Epithelial cell of esophagus (primary cell): ENCODE results near the gene STK38L.

ENCODE experiments used
- DNase-seq: peaks from one replicate; pipeline ENCODE4 v3.0.0; 2010; ENCODE audit warnings: low read depth
- H3K4me3 ChIP-seq: 2 replicates; pipeline ENCODE4 v1.5.1; 2011; ENCODE audit warnings: mild to moderate bottlenecking, low read length, control low read depth
- CTCF ChIP-seq: IDR thresholded peaks from 2 replicates; pipeline ENCODE4 v1.5.1; 2011; ENCODE audit warnings: low read depth, mild to moderate bottlenecking, low read length, control low read depth, inconsistent platforms; ENCODE audit not compliant: insufficient read depth; ENCODE audit errors: missing control alignments

Gene STK38L

GRCh38 chr12:27207615-27208413 is 36.3 kb upstream of the STK38L start:
- no peak for TF ChIP-seq CTCF
- H3K4me3 ChIP-seq, result no peak overlapping the region
- DNase-seq, result peak; percentile 64

- no peak overlapping the region for H3K4me3 ChIP-seq
- no peak for DNase-seq
- no peak for TF ChIP-seq CTCF
Measured at GRCh38 chr12:27208414-27208750, 35.7 kb upstream of the STK38L start.

- no peak for DNase-seq
Measured at GRCh38 chr12:27209257-27209910, 34.7 kb upstream of the STK38L start.

DNA sequence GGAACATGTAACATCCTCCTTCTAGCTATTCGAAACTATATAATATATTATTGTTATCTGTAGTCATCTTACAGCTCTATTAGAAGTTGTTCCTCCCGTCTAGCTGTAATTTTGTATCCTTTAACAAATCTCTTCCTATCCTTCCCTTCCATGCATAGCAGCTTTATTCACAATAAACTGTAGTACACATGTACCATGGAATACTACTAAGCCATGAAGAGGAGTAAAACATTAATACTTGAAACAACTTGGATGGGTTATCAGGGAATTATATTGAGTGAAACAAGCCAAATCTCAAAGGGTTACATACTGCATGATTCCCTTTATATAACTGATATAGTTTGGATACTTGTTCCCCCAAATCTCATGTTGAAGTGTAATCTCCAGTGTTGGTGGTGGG is 33.9 kb upstream of the STK38L start:
- no peak for TF ChIP-seq CTCF
- DNase-seq, result no peak
- no peak overlapping the region for H3K4me3 ChIP-seq

More at GRCh38 chr12:27209257-27209910, 34.7 kb upstream of the STK38L start:
- no peak for TF ChIP-seq CTCF
- H3K4me3 ChIP-seq, result no peak overlapping the region

GRCh38 chr12:27212861-27213260 is 31.2 kb upstream of the STK38L start:
- no peak overlapping the region for H3K4me3 ChIP-seq
- DNase-seq, result no peak
- TF ChIP-seq CTCF, result no peak

DNA sequence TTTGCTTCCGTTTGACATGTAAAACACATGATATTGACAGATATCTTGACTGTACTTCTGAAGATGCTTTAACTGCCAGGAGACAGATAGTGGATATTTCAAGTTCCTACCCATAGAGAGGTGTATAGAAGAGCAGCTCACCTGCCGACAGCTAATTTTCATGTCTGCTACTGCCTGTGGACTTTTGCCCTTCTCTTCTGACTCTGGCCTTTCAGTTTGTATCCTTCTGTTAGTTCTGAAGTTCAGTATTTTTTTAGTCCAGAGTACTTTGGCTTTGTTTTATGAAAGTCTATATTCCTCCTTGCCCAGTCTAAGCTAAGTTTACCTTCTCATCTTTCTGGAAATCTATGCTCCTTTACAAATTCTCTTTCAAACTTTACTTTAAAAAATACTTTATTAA is 30.8 kb upstream of the STK38L start:
- DNase-seq, result no peak
- TF ChIP-seq CTCF, result no peak
- H3K4me3 ChIP-seq, result no peak overlapping the region
